Stomach smooth muscle (tissue), 2 donors: ENCODE measurements around the gene BTD.

Source experiments
- H3K27ac ChIP-seq: one replicate; pipeline ENCODE4 v1.7.0; 2013; ENCODE audit warnings: mild to moderate bottlenecking, low read length, inconsistent platforms
- H3K27me3 ChIP-seq, 2 donors: one replicate each; pipeline ENCODE4 v1.7.0; 2013; ENCODE audit warnings: low read length in 2 of 2; ENCODE audit not compliant: insufficient read depth in 2 of 2, control insufficient read depth in 1 of 2
- H3K36me3 ChIP-seq, 2 donors: one replicate each; pipeline ENCODE4 v1.7.0; 2013; ENCODE audit warnings: low read length in 2 of 2; ENCODE audit not compliant: control insufficient read depth in 2 of 2, insufficient read depth in 2 of 2
- H3K4me1 ChIP-seq: one replicate; pipeline ENCODE4 v1.7.0; 2013; ENCODE audit warnings: low read length; ENCODE audit not compliant: control insufficient read depth, insufficient read depth
- H3K4me3 ChIP-seq, 2 donors: one replicate each; pipeline ENCODE4 v1.7.0; 2013; ENCODE audit warnings: low read length in 2 of 2
- H3K9ac ChIP-seq, 2 donors: one replicate each; pipeline ENCODE4 v1.7.0; 2013; ENCODE audit warnings: low read length in 2 of 2, mild to moderate bottlenecking in 1 of 2
- H3K9me3 ChIP-seq, 2 donors: one replicate each; pipeline ENCODE4 v1.7.0; 2013; ENCODE audit warnings: low read length in 2 of 2; ENCODE audit not compliant: control insufficient read depth in 2 of 2
- donor health status: healthy.
- donor health status: Pancreatic carcinoma.

BTD gene

GRCh38 chr3:15578289-15578867 lies 23.2 kb upstream of the BTD start:
- Histone ChIP-seq H3K9ac (no peak overlapping the region), H3K27me3 (no peaks in the 10 kb centered on the region), H3K9me3 (no peaks in the 10 kb centered on the region), H3K36me3 (peaks cover 11 to 14% of the 10 kb centered on the region in 2 donors), H3K4me1 (no peaks in the 10 kb centered on the region), H3K27ac (no peak overlapping the region), H3K4me3 (no peak overlapping the region)

DNA sequence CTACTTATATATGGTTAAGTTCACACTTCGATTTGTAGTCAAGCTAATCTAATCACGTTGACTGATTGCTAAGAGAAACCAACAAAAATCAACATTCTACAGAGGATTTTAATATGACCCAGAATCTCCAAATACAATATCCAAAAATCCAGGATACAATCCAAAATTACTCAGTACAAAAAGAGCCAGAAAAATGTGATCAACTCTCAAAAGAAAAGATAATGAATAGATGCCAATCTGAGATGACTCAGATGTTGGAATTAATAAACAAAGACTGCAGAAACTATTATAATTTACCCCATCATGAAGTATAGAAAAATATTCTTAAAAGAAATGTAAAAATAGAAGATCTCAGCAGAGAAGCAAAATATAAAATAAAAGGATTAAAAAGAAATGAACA lies 22.5 kb upstream of the BTD start:
- no peaks in the 10 kb centered on the region for H3K9me3 ChIP-seq
- H3K27ac ChIP-seq, result no peak overlapping the region
- no peaks in the 10 kb centered on the region for H3K4me1 ChIP-seq
- no peak overlapping the region for H3K9ac ChIP-seq
- no peak overlapping the region for H3K4me3 ChIP-seq
- no peaks in the 10 kb centered on the region for H3K27me3 ChIP-seq
- peaks cover 11% of the 10 kb centered on the region in 2 donors for H3K36me3 ChIP-seq

- Histone ChIP-seq H3K27me3 (no peaks in the 10 kb centered on the region), H3K9me3 (no peaks in the 10 kb centered on the region), H3K36me3 (peaks cover 16 to 18% of the 10 kb centered on the region in 2 donors), H3K4me3 (no peak overlapping the region), H3K9ac (no peak overlapping the region), H3K27ac (no peak overlapping the region), H3K4me1 (no peaks in the 10 kb centered on the region)
Measured at GRCh38 chr3:15581471-15582394, 19.8 kb upstream of the BTD start.

GRCh38 chr3:15585111-15585845 lies 16.3 kb upstream of the BTD start:
- no peaks in the 10 kb centered on the region for H3K9me3 ChIP-seq
- H3K9ac ChIP-seq, result no peak overlapping the region
- peaks cover 26 to 30% of the 10 kb centered on the region in 2 donors for H3K36me3 ChIP-seq
- H3K27ac ChIP-seq, result no peak overlapping the region
- no peaks in the 10 kb centered on the region for H3K4me1 ChIP-seq
- H3K4me3 ChIP-seq, result no peak overlapping the region
- H3K27me3 ChIP-seq, result no peaks in the 10 kb centered on the region

- peaks cover 9 to 17% of the 10 kb centered on the region in 2 donors for H3K36me3 ChIP-seq
- no peaks in the 10 kb centered on the region for H3K4me1 ChIP-seq
- no peak overlapping the region for H3K4me3 ChIP-seq
- H3K9me3 ChIP-seq, result no peaks in the 10 kb centered on the region
- no peaks in the 10 kb centered on the region for H3K27me3 ChIP-seq
- H3K9ac ChIP-seq, result no peak overlapping the region
- no peak overlapping the region for H3K27ac ChIP-seq
Measured at GRCh38 chr3:15591242-15591641, 10.3 kb upstream of the BTD start.

GRCh38 chr3:15591928-15592327 lies 9.6 kb upstream of the BTD start:
- no peak overlapping the region for H3K9ac ChIP-seq
- H3K9me3 ChIP-seq, result no peaks in the 10 kb centered on the region
- peaks cover 9 to 17% of the 10 kb centered on the region in 2 donors for H3K36me3 ChIP-seq
- H3K27ac ChIP-seq, result no peak overlapping the region
- no peaks in the 10 kb centered on the region for H3K4me1 ChIP-seq
- H3K4me3 ChIP-seq, result no peak overlapping the region
- H3K27me3 ChIP-seq, result no peaks in the 10 kb centered on the region

DNA sequence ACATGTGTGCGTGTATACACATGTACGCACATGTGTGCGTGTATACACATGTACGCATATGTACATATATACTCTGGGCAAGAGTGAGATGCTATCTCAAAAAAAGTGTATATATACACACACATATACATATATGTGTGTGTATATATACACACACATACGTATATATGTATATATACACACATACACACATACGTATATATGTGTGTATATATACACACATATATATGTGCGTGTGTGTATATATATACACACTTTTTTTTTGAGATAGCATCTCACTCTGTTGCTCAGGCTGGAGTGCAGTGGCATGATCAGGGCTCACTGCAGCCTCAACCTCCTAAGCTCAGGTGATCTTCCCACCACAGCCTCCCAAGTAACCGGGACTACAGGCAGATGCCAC lies 8.6 kb upstream of the BTD start:
- Histone ChIP-seq H3K9ac (no peak overlapping the region), H3K27me3 (no peaks in the 10 kb centered on the region), H3K4me1 (no peaks in the 10 kb centered on the region), H3K36me3 (peaks cover 9 to 16% of the 10 kb centered on the region in 2 donors), H3K4me3 (no peak overlapping the region), H3K27ac (no peak overlapping the region), H3K9me3 (no peaks in the 10 kb centered on the region)

- H3K4me3 ChIP-seq, result no peak overlapping the region
- no peaks in the 10 kb centered on the region for H3K27me3 ChIP-seq
- no peaks in the 10 kb centered on the region for H3K9me3 ChIP-seq
- peaks cover 14% of the 10 kb centered on the region for H3K4me1 ChIP-seq
- H3K36me3 ChIP-seq, result peaks cover 6 to 11% of the 10 kb centered on the region in 2 donors
- H3K9ac ChIP-seq, result no peak overlapping the region
- no peak overlapping the region for H3K27ac ChIP-seq
Measured at GRCh38 chr3:15595955-15596354, 5.6 kb upstream of the BTD start.

GRCh38 chr3:15601046-15601398 lies 523 bp upstream of the BTD start:
- H3K27ac ChIP-seq, result peak overlapping the region; percentile 84
- no peaks in the 10 kb centered on the region for H3K9me3 ChIP-seq
- H3K36me3 ChIP-seq, result peaks cover 6 to 11% of the 10 kb centered on the region in 2 donors
- H3K4me3 ChIP-seq, result peak overlapping the region; percentile 75 to 100
- peak overlapping the region; percentile 74 to 96 for H3K9ac ChIP-seq
- H3K27me3 ChIP-seq, result no peaks in the 10 kb centered on the region
- peaks cover 22% of the 10 kb centered on the region for H3K4me1 ChIP-seq

DNA sequence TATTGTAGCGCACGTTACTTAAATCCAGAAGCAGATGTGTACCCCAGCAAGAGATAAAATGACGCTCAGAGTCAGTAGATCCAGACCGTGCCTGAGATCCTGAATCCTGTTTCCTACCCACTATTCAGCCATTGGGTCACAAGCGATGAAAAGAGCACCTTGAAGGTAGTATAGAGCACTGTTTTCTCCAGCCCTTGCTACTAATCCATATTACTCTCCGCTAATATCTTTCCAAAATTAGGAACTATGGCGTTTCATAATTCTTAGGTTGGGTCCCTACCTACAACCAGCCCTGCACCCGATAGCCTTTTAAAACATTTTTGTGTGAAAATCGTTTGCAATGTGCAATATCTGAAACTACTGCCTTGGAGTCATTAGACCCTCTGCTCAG lies 596 bp downstream of the BTD start:
- Histone ChIP-seq H3K27me3 (no peaks in the 10 kb centered on the region), H3K4me3 (peak overlapping the region; percentile 75 to 100), H3K9me3 (no peaks in the 10 kb centered on the region), H3K9ac (peak overlapping the region; percentile 74 to 96), H3K27ac (peak overlapping the region; percentile 84), H3K4me1 (peaks cover 22% of the 10 kb centered on the region), H3K36me3 (peaks cover 6 to 11% of the 10 kb centered on the region in 2 donors)
